Mesendoderm (in vitro differentiated cells): ENCODE results near the gene F11R.
"Not testable (repeated sequence)": the region's sequence is repeated elsewhere in the genome, so short reads cannot be mapped to it uniquely, and the experiment has no call there.

Source experiments
- DNase-seq: peaks from one replicate; pipeline ENCODE4 v3.0.0; 2013
- H2AK5ac ChIP-seq: 2 replicates; pipeline ENCODE4 v1.6.1; 2013; ENCODE audit warnings: low read length, inconsistent platforms
- H2BK120ac ChIP-seq: 2 replicates; pipeline ENCODE4 v1.6.1; 2013; ENCODE audit warnings: low read depth, mild to moderate bottlenecking, low read length, moderate library complexity, mixed read lengths
- H2BK15ac ChIP-seq: replicated peaks from 2 replicates; pipeline ENCODE4 v1.6.1; 2013; ENCODE audit warnings: low read depth, mild to moderate bottlenecking, moderate library complexity
- H2BK5ac ChIP-seq: 2 replicates; pipeline ENCODE4 v1.6.1; 2013; ENCODE audit warnings: low read length, inconsistent platforms
- H3K18ac ChIP-seq: 2 replicates; pipeline ENCODE4 v1.6.1; 2013; ENCODE audit warnings: mild to moderate bottlenecking, low read length, mixed read lengths
- H3K23ac ChIP-seq: one replicate; pipeline ENCODE4 v1.6.1; 2013; ENCODE audit warnings: low read length
- H3K27ac ChIP-seq: 2 replicates; pipeline ENCODE4 v1.5.1; 2013; ENCODE audit warnings: low read depth, mild to moderate bottlenecking, inconsistent platforms, low read length, moderate library complexity
- H3K27me3 ChIP-seq: 2 replicates; pipeline ENCODE4 v1.6.1; 2013; ENCODE audit warnings: low read length, control low read depth, mild to moderate bottlenecking, inconsistent platforms; ENCODE audit not compliant: insufficient read depth, poor library complexity
- H3K36me3 ChIP-seq: 2 replicates; pipeline ENCODE4 v1.6.1; 2013; ENCODE audit warnings: low read length, inconsistent platforms; ENCODE audit not compliant: control insufficient read depth, insufficient read depth
- H3K4ac ChIP-seq: one replicate; pipeline ENCODE4 v1.6.1; 2013; ENCODE audit warnings: low read depth, mild to moderate bottlenecking, low read length, moderate library complexity
- H3K4me1 ChIP-seq: 2 replicates; pipeline ENCODE4 v1.6.1; 2013; ENCODE audit warnings: low read depth, low read length, inconsistent platforms; ENCODE audit not compliant: control insufficient read depth
- H3K4me2 ChIP-seq: 2 replicates; pipeline ENCODE4 v1.6.1; 2013; ENCODE audit warnings: low read length
- H3K4me3 ChIP-seq: 2 replicates; pipeline ENCODE4 v1.5.1; 2013; ENCODE audit warnings: mild to moderate bottlenecking, low read length
- H3K56ac ChIP-seq: one replicate; pipeline ENCODE4 v1.6.1; 2013; ENCODE audit warnings: low read length
- H3K79me1 ChIP-seq: 2 replicates; pipeline ENCODE4 v1.6.1; 2013; ENCODE audit warnings: low read length, inconsistent platforms
- H3K79me2 ChIP-seq: 2 replicates; pipeline ENCODE4 v1.6.1; 2013; ENCODE audit warnings: mild to moderate bottlenecking, low read length; ENCODE audit not compliant: control insufficient read depth, insufficient read depth
- H3K9ac ChIP-seq: 2 replicates; pipeline ENCODE4 v1.6.1; 2013; ENCODE audit warnings: low read length, inconsistent platforms
- H4K5ac ChIP-seq: one replicate; pipeline ENCODE4 v1.6.1; 2013; ENCODE audit warnings: low read length
- H4K8ac ChIP-seq: one replicate; pipeline ENCODE4 v1.6.1; 2013; ENCODE audit warnings: low read depth, mild to moderate bottlenecking, control low read depth, low read length, moderate library complexity
- WGBS: extraction: QIAGEN DNeasy Blood & Tissue Kit; methylation state at CpG from one replicate; pipeline ENCODE4 v1.1.7; 2013; ENCODE audit warnings: low lambda C conversion rate, missing lambda C conversion rate; ENCODE audit not compliant: insufficient coverage; ENCODE audit errors: extremely low coverage; 5-methylcytosine and 5-hydroxymethylcytosine counted together

The F11R gene

GRCh38 chr1:161016683-161017082, 4.3 kb downstream of the F11R start:
- no CpG with 5 or more reads among the region's 1 CpG for WGBS
- not testable (repeated sequence) for H3K9ac ChIP-seq, H2BK15ac ChIP-seq, H3K4me3 ChIP-seq, H2BK120ac ChIP-seq, H3K18ac ChIP-seq, H3K27me3 ChIP-seq, H3K4ac ChIP-seq, H3K23ac ChIP-seq, H4K8ac ChIP-seq, H3K4me2 ChIP-seq, H2AK5ac ChIP-seq, H3K79me1 ChIP-seq, H4K5ac ChIP-seq, H2BK5ac ChIP-seq, H3K27ac ChIP-seq, H3K36me3 ChIP-seq
- peaks cover 70% of the 10 kb centered on the region for H3K79me2 ChIP-seq
- peak overlapping the region; percentile 47 for H3K56ac ChIP-seq
- DNase-seq = peak; percentile 48
- peaks cover 17% of the 10 kb centered on the region for H3K4me1 ChIP-seq

GRCh38 chr1:161013488-161014230, 7.3 kb downstream of the F11R start:
- Histone ChIP-seq H4K5ac (no peak overlapping the region), H3K27ac (peak overlapping the region; percentile 22)

GRCh38 chr1:161013131-161013487, 7.8 kb downstream of the F11R start:
- Histone ChIP-seq H3K27me3 (no peaks in the 10 kb centered on the region), H2BK15ac (no peak overlapping the region), H3K79me1 (peaks cover 12% of the 10 kb centered on the region), H3K56ac (no peak overlapping the region), H2BK120ac (no peak overlapping the region), H3K27ac (no peak overlapping the region), H3K18ac (no peak overlapping the region), H4K8ac (no peak overlapping the region), H3K4me1 (peaks cover 12% of the 10 kb centered on the region), H2BK5ac (no peak overlapping the region), H3K9ac (no peak overlapping the region), H4K5ac (no peak overlapping the region), H3K4me3 (no peak overlapping the region), H3K79me2 (peaks cover 73% of the 10 kb centered on the region), H2AK5ac (no peak overlapping the region), H3K4me2 (no peak overlapping the region), H3K4ac (no peak overlapping the region), H3K36me3 (no peaks in the 10 kb centered on the region), H3K23ac (no peak overlapping the region)
- DNase-seq = no peak

More at GRCh38 chr1:161013488-161014230, 7.3 kb downstream of the F11R start:
- Histone ChIP-seq H3K56ac (peak overlapping the region; percentile 53), H3K27me3 (no peaks in the 10 kb centered on the region), H3K18ac (no peak overlapping the region), H3K4me2 (no peak overlapping the region), H3K4me1 (peaks cover 17% of the 10 kb centered on the region), H2AK5ac (no peak overlapping the region), H3K4ac (no peak overlapping the region), H2BK120ac (no peak overlapping the region), H3K9ac (peak overlapping the region; percentile 7), H3K36me3 (no peaks in the 10 kb centered on the region), H4K8ac (no peak overlapping the region), H3K4me3 (no peak overlapping the region), H2BK5ac (no peak overlapping the region), H3K23ac (no peak overlapping the region), H3K79me1 (peaks cover 12% of the 10 kb centered on the region), H2BK15ac (no peak overlapping the region), H3K79me2 (peaks cover 73% of the 10 kb centered on the region)
- no CpG with 5 or more reads among the region's 15 CpGs for WGBS
- DNase-seq = peak; percentile 59

GRCh38 chr1:161012420-161012819, 8.5 kb downstream of the F11R start:
- H3K27ac ChIP-seq = no peak overlapping the region
- no peak overlapping the region for H2BK120ac ChIP-seq
- WGBS = no CpG with 5 or more reads among the region's 3 CpGs

GRCh38 chr1:161009602-161010211, 11.2 kb downstream of the F11R start:
- Histone ChIP-seq H3K4me1 (peaks cover 10% of the 10 kb centered on the region), H3K79me1 (peaks cover 15% of the 10 kb centered on the region)
- no CpG with 5 or more reads among the region's 7 CpGs for WGBS

More at GRCh38 chr1:161012420-161012819, 8.5 kb downstream of the F11R start:
- Histone ChIP-seq H3K36me3 (no peaks in the 10 kb centered on the region), H2BK5ac (no peak overlapping the region), H3K4me1 (peaks cover 9% of the 10 kb centered on the region), H4K8ac (no peak overlapping the region), H3K4me3 (no peak overlapping the region), H3K4me2 (no peak overlapping the region), H3K56ac (no peak overlapping the region), H3K79me2 (peaks cover 73% of the 10 kb centered on the region), H3K18ac (no peak overlapping the region), H3K4ac (no peak overlapping the region), H2BK15ac (no peak overlapping the region), H3K79me1 (peaks cover 13% of the 10 kb centered on the region), H4K5ac (no peak overlapping the region), H3K27me3 (no peaks in the 10 kb centered on the region), H2AK5ac (no peak overlapping the region), H3K9ac (no peak overlapping the region), H3K23ac (no peak overlapping the region)
- DNase-seq = no peak

More at GRCh38 chr1:161009602-161010211, 11.2 kb downstream of the F11R start:
- no peak for DNase-seq
- Histone ChIP-seq H3K27ac (no peak overlapping the region), H3K27me3 (no peaks in the 10 kb centered on the region), H4K8ac (no peak overlapping the region), H3K36me3 (no peaks in the 10 kb centered on the region), H3K79me2 (peaks cover 79% of the 10 kb centered on the region), H3K23ac (no peak overlapping the region), H3K4me3 (no peak overlapping the region), H3K4me2 (no peak overlapping the region), H2AK5ac (no peak overlapping the region), H2BK15ac (no peak overlapping the region), H3K56ac (no peak overlapping the region), H3K18ac (no peak overlapping the region), H4K5ac (no peak overlapping the region), H2BK120ac (no peak overlapping the region), H3K4ac (no peak overlapping the region), H3K9ac (no peak overlapping the region), H2BK5ac (no peak overlapping the region)
